MM.1S (cell line): ENCODE measurements around the gene XRCC3.

Source experiments
- DNase-seq: peaks from one replicate; pipeline ENCODE4 v3.0.0-alpha.2; 2015
- H2AFZ ChIP-seq: fragments of 300-600 bp; sonication (generic); 2 replicates; pipeline ENCODE4 v1.6.0; 2016; ENCODE audit warnings: antibody characterized with exemption, low read length
- H3F3A ChIP-seq: fragments of 300-600 bp; sonication (generic); 2 replicates; pipeline ENCODE4 v1.6.1; 2016; ENCODE audit warnings: mild to moderate bottlenecking, antibody characterized with exemption, low read length, moderate library complexity, mixed read lengths; ENCODE audit not compliant: insufficient read depth
- H3K27ac ChIP-seq: fragments of 300-600 bp; sonication (generic); 2 replicates; pipeline ENCODE4 v1.5.1; 2016; ENCODE audit warnings: mild to moderate bottlenecking, low read length
- H3K27me3 ChIP-seq: fragments of 300-600 bp; sonication (generic); replicated peaks from 2 replicates; pipeline ENCODE4 v1.6.0; 2016; ENCODE audit warnings: low read length; ENCODE audit not compliant: insufficient read depth
- H3K36me3 ChIP-seq: fragments of 300-600 bp; sonication (generic); replicated peaks from 2 replicates; pipeline ENCODE4 v1.6.1; 2016; ENCODE audit warnings: mild to moderate bottlenecking, low read length, mixed read lengths; ENCODE audit not compliant: insufficient read depth
- H3K4me1 ChIP-seq: fragments of 300-600 bp; sonication (generic); 2 replicates; pipeline ENCODE4 v1.6.1; 2016; ENCODE audit warnings: low read length, mixed read lengths
- H3K4me2 ChIP-seq: fragments of 300-600 bp; sonication (generic); 2 replicates; pipeline ENCODE4 v1.6.0; 2016; ENCODE audit warnings: low read depth, low read length
- H3K4me3 ChIP-seq: fragments of 300-600 bp; sonication (generic); 2 replicates; pipeline ENCODE4 v1.5.1; 2016; ENCODE audit warnings: low read length, mixed read lengths
- H3K79me2 ChIP-seq: fragments of 300-600 bp; sonication (generic); 2 replicates; pipeline ENCODE4 v1.6.1; 2016; ENCODE audit warnings: mixed run types, low read length, mixed read lengths
- H3K9ac ChIP-seq: fragments of 300-600 bp; sonication (generic); 2 replicates; pipeline ENCODE4 v1.6.1; 2016; ENCODE audit warnings: low read length, mixed read lengths
- H3K9me2 ChIP-seq: fragments of 300-600 bp; sonication (generic); replicated peaks from 2 replicates; pipeline ENCODE4 v1.6.1; 2016; ENCODE audit warnings: mild to moderate bottlenecking, low read length, mixed read lengths; ENCODE audit not compliant: insufficient read depth
- H3K9me3 ChIP-seq: fragments of 300-600 bp; sonication (generic); replicated peaks from 2 replicates; pipeline ENCODE4 v1.6.1; 2016; ENCODE audit warnings: mild to moderate bottlenecking, low read length, mixed read lengths; ENCODE audit not compliant: insufficient read depth
- H4K20me1 ChIP-seq: fragments of 300-600 bp; sonication (generic); 2 replicates; pipeline ENCODE4 v1.6.1; 2016; ENCODE audit warnings: mild to moderate bottlenecking, low read length, moderate library complexity, mixed read lengths; ENCODE audit not compliant: insufficient read depth
- CTCF ChIP-seq: fragments of 300-600 bp; sonication (generic); IDR thresholded peaks from 2 replicates; pipeline ENCODE4 v1.5.1; 2016; ENCODE audit warnings: antibody characterized with exemption, low read length, mixed read lengths
- EZH2 ChIP-seq: fragments of 300-600 bp; sonication (generic); optimal IDR thresholded peaks from 2 replicates; pipeline ENCODE3; 2017; ENCODE audit warnings: low read depth, mild to moderate bottlenecking, antibody characterized with exemption, low read length, mixed read lengths
- EZH2phosphoT487 ChIP-seq: fragments of 300-600 bp; sonication (generic); IDR thresholded peaks from 2 replicates; pipeline ENCODE4 v1.6.1; 2018; ENCODE audit warnings: antibody characterized with exemption, low read length

The XRCC3 gene

GRCh38 chr14:103721334-103722120 lies 6.3 kb upstream of the XRCC3 start:
- Histone ChIP-seq H3K4me2 (no peak overlapping the region), H3K79me2 (peaks cover 15% of the 10 kb centered on the region; the same call in 1 of the 2 replicates), H3K4me1 (no peaks in the 10 kb centered on the region), H3K4me3 (no peak overlapping the region), H4K20me1 (no peaks in the 10 kb centered on the region), H3K9me3 (no peaks in the 10 kb centered on the region), H3K27ac (no peak overlapping the region), H3K36me3 (no peaks in the 10 kb centered on the region), H3F3A (no peaks in the 10 kb centered on the region), H3K9ac (no peak overlapping the region), H2AFZ (no peak overlapping the region), H3K9me2 (no peaks in the 10 kb centered on the region), H3K27me3 (no peaks in the 10 kb centered on the region)
- no peak for TF ChIP-seq EZH2
- TF ChIP-seq CTCF = no peak
- no peak for TF ChIP-seq EZH2phosphoT487
- DNase-seq = no peak

DNA sequence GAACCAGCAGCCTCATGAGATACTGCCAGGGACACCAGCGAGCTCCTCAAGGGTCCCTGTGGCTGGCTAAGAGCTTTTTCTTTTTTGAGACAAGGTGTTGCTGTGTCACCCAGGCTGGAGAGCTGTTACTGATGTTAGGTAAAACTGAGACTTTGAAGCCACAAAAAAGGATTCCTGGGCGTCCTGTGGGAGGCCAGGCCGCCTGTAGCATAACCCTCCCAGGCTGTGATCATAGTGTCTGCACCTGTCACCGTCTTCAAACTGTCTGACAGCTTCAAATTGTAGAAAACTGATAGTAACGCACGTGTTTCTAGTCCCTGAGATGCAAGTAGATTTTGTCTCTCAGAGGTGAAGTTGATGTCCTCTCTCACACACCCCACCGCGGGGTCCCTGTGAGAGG lies 4.5 kb upstream of the XRCC3 start:
- DNase-seq = no peak
- no peak overlapping the region for H3K9ac ChIP-seq
- no peak overlapping the region for H3K4me3 ChIP-seq
- H3K9me2 ChIP-seq = no peaks in the 10 kb centered on the region
- H3K9me3 ChIP-seq = no peaks in the 10 kb centered on the region
- no peaks in the 10 kb centered on the region for H4K20me1 ChIP-seq
- H3K36me3 ChIP-seq = no peaks in the 10 kb centered on the region
- no peak for TF ChIP-seq CTCF
- no peak for TF ChIP-seq EZH2
- H3K4me2 ChIP-seq = no peak overlapping the region
- H3K27me3 ChIP-seq = no peaks in the 10 kb centered on the region
- no peak overlapping the region for H3K27ac ChIP-seq
- H2AFZ ChIP-seq = no peak overlapping the region
- H3F3A ChIP-seq = no peaks in the 10 kb centered on the region
- H3K4me1 ChIP-seq = no peaks in the 10 kb centered on the region
- peaks cover 18% of the 10 kb centered on the region; the same call in 1 of the 2 replicates for H3K79me2 ChIP-seq

- no peak overlapping the region for H3K4me2 ChIP-seq
- H3K4me3 ChIP-seq = no peak overlapping the region
- H2AFZ ChIP-seq = no peak overlapping the region
- DNase-seq = no peak
- H3K79me2 ChIP-seq = peaks cover 28% of the 10 kb centered on the region
- H3K27me3 ChIP-seq = no peaks in the 10 kb centered on the region
- H3K9ac ChIP-seq = no peak overlapping the region
- H4K20me1 ChIP-seq = no peaks in the 10 kb centered on the region
- no peaks in the 10 kb centered on the region for H3F3A ChIP-seq
- H3K9me3 ChIP-seq = no peaks in the 10 kb centered on the region
- TF ChIP-seq EZH2phosphoT487 (no peak), EZH2 (no peak), CTCF (no peak)
- no peaks in the 10 kb centered on the region for H3K9me2 ChIP-seq
- no peaks in the 10 kb centered on the region for H3K4me1 ChIP-seq
- no peak overlapping the region for H3K27ac ChIP-seq
- no peaks in the 10 kb centered on the region for H3K36me3 ChIP-seq
These were observed 3.3 kb upstream of the XRCC3 start for GRCh38 chr14:103718572-103718971.
